GM19240 (cell line): ENCODE measurements around the gene EHBP1.

Experiments
- DNase-seq: peaks from one replicate; pipeline ENCODE4 v3.0.0; 2011; ENCODE audit warnings: low spot score; ENCODE audit not compliant: insufficient read length

Gene EHBP1

DNA sequence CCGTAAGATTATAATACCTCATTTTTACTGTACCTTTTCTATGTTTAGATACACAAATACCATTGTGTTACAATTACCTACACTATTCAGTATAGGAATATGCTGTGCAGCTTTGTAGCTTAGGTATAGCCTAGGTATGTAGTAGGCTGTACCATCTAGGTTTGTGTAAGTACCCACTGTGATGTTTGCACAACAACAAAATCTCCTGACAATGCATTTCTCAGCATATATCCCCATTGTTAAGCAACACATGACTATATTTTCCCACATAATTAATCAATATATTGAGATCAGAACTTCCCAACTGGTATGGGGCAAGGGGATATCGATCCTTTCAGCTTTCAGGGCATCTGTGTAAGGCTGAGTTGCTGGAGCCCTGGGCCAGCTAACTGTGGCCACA lies 238.8 kb downstream of the EHBP1 start:
- no peak for DNase-seq

DNA sequence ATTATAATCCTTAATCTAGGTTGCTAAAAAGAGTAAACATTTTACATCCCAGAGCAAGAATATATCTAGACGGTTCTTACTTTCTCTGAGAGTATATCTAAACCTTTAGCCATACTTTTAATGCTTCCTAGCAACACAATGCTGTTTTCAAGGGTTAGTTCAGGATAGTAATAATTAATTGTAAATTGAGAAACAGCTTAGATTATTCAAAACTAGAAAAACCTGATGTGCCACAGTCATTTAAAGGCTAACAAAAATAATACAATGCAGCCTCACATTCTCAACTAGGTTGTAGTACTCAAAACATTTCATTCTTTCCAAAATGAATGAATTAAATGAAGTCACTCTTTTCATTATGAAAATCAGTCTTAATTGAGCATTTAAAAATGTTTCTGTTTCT lies 241.9 kb downstream of the EHBP1 start:
- DNase-seq = no peak

- DNase-seq = no peak
Measured at GRCh38 chr2:62956651-62957050, 251.1 kb downstream of the EHBP1 start.

DNA sequence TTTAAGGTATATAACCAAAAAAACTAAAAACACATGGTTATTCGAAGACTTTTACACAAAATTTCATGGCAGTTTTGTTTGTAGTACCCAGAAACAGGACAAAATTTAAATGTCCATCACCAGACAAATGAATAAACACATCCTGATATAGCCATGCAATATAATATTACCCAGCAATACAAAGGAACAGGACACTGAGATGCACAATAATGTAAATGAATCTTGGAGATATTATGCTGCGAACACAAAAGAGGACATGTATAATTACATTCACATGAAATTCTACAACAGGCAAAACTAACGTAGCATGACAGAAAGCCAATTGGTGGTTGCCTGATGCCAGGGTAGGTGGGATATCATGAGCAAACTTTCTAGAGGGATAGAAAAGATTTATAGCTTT lies 252.7 kb downstream of the EHBP1 start:
- no peak for DNase-seq

- DNase-seq = no peak
Measured at GRCh38 chr2:62964050-62964449, 258.5 kb downstream of the EHBP1 start.

DNA sequence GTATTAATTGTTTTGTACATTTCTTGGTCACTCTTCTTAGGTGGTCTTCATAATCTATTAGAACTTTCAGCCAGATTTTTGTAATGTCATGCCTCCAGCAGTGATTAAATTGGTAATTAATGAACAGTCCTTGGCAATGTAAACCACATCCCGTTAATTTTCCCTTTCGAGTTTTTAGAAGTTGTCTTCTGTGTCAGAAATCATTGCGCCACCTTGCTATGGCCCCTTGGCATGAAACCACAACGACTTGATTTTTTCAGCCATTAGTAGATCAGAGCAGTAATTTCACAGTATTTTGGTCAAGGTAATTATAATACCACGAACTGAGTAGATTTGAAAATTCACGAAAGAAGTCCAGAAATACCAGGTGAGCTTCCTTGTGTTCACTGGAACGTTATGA lies 259.2 kb downstream of the EHBP1 start:
- no peak for DNase-seq

- no peak for DNase-seq
Measured at GRCh38 chr2:62966991-62967390, 261.5 kb downstream of the EHBP1 start.

DNA sequence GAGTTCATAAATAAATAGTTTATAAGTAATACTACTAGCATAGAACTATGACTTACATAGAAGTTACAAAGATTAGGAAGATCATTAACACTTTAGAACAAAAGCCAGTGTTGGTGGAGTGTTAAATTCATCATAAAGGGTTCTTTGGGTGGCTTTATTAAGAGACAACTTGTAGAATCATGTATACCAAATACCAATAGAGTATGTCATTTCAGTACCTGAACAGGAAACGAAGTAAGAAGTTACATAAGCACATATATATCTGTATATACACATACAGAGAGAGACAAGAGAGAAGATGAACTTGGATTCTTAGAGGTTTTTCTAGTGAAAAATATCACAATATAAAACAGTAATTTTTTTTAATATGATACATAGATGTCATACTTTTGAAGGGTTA lies 262.7 kb downstream of the EHBP1 start:
- DNase-seq = no peak

- no peak for DNase-seq
Measured at GRCh38 chr2:62968668-62969067, 263.2 kb downstream of the EHBP1 start.

GRCh38 chr2:62971936-62972335 lies 266.4 kb downstream of the EHBP1 start:
- DNase-seq = no peak

DNA sequence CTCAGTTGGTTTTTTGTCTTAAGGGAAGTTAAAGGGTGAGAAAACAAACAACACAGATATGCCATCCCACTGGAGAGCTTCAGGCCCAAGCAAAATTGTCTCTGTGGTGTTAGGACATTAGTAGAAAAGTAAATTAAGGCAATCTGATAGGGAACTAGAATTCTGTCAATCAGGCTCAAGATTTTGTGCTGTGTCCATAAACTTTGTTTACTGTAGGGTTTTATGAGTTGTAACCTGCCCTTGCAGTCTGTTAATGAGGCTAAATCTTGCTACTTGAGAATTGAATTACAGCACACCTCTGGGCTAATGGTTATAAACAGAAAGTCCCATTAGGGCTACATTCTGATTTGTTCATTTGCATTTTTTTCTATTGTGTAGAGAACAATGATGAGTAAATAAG lies 267.1 kb downstream of the EHBP1 start:
- DNase-seq = no peak

GRCh38 chr2:62974999-62975398 lies 269.5 kb downstream of the EHBP1 start:
- DNase-seq = no peak

DNA sequence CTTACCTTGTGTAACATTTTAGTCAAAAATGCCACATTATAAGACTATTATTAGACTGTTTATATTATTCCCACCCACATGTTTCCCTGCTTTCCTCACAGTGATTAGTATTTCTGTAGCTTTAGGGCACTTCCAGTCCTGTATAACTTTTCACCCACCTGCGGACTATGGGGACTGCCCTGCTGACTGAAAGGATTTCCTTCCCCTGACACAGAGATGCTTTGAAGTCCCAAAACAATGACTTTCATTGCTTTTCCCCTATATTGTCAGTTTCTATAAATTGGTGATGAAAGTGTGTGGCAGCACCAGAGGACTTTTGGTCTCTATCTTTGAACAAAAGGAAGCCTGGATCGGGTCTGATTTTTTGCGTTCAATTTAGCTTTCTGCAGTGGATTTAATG lies 286.1 kb downstream of the EHBP1 start:
- DNase-seq = no peak

DNA sequence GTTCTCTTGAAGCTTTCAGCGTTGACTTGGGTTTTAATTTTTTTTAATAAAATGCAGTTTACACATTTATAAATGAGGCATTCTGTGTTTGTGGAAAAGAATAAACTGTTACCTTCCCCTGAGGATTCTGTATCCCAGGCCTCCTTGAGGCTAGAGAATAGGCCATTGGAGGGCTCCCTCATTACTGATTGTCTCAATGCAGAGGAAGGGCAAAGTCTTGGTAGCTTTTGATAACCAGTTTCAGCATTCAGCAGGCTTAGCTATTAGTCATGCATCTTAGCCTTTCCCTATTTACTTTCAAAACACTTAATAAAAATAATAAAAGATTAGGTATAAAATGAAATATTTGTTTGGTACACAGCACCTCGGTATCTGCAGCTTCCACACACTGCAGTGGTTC lies 287.0 kb downstream of the EHBP1 start:
- DNase-seq = no peak

DNA sequence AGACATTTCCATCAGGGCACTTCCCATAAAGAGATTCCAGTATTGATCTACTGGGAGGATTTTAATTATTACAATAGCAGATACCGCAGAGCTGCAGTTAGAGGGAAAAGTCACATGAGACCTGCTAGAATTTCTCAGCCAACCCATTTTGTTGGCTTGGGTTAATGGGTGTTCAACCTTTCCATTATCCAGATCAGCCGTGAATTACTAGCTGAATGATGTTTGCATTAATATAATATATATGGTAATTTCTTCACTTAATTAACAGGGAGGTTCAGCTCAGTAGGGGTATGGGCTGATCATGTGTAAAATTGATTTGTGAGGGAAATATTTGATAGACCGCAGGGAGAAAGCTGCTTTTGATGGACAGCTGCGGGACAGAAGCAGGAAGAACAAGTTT lies 288.7 kb downstream of the EHBP1 start:
- no peak for DNase-seq

DNA sequence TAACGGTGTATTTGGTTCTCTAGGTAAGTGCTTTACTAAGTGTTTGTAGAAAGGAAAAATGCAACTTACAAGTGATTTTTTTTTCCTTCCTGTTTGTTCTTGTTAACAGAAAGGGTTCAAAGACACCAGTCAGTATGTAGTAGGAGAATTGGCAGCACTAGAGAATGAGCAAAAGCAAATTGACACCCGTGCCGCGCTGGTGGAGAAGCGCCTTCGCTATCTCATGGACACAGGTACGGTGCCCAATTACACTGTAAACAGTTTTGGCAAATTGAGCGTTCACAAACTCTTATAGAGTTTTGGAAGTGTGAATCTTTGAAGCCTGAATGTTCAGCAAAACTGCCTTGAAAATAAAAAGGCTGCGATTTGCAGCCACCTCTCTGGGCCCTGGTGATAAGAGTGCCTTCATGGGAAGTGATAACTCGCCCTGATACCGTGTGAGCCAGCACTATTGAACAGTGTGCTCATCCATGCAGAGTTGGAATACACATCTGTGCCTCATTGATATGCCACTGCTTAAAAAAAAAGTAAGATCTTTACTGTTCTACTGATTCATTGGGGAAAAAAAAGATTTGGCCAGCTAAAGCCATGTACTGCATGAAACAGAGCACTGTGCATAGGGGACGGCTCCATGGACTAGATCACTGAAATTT lies 291.1 kb downstream of the EHBP1 start:
- no peak for DNase-seq

DNA sequence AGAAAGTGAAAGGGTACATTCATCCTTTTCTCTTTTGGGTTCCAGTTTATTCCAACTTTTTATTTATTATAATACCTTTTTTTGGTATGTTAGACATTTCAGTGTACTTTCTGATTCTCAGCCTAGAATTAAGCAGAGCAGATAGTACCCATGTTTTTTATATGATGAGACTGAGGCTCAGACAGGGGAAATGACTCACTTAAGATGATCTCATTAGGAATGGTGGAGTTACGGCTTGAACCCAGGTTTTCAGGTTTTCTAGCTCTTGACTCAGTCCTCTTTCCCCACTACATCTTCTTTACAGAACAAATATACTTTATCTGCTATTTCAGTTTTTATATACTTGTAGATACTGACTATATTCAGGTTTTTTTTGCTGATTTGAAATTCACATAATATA lies 293.4 kb downstream of the EHBP1 start:
- no peak for DNase-seq

GRCh38 chr2:62999905-63000304 lies 294.4 kb downstream of the EHBP1 start:
- no peak for DNase-seq

DNA sequence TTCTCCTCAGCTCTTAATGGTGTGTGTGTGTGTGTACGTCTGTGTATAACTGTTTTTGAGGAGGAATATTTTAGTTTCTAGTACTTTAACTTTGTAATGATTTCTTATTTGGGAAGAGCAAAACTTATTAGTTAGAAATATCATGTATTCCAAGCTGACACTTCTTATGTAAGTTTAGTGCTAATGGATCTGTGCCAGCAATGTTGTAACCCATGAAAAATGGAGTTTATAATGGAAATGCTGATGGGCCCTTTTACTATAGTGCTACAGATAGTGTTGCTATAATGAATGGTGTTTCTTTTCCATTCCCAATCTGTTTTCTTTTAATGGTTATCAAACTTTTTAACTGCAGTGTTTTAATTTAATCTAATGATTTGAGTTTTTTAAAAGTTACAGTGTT lies 295.3 kb downstream of the EHBP1 start:
- no peak for DNase-seq

GRCh38 chr2:63001576-63001975 lies 296.1 kb downstream of the EHBP1 start:
- no peak for DNase-seq

- no peak for DNase-seq
Measured at GRCh38 chr2:63003351-63003750, 297.8 kb downstream of the EHBP1 start.

- no peak for DNase-seq
Measured at GRCh38 chr2:63007813-63008458, 302.4 kb downstream of the EHBP1 start.

DNA sequence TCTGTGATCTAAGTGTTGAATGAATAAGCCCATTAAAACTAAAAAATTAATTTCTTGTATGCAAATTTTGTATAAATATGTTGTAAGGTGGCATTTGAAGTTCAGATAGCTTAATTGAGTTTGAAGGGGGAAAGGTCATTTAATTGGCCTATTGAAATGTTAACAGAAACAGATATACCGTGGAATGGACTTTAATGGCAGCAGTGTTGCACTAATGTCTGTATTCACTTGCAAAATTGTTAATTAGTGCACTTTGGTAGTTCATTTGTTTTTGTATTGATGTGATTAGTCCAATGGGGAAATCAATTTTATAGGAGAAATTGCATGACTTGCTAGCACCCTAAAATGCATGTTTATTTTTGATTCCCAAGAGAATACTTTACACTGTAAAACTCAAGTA lies 303.3 kb downstream of the EHBP1 start:
- no peak for DNase-seq

GRCh38 chr2:63009490-63009889 lies 304.0 kb downstream of the EHBP1 start:
- no peak for DNase-seq
